Suprapubic skin (tissue), 4 donors: ENCODE results near the gene ATP11A.

Experiments used
- EP300 ChIP-seq: sonication (generic); formaldehyde crosslinking; IDR thresholded peaks from one replicate; pipeline ENCODE4 v1.6.1; 2017; ENCODE audit warnings: antibody characterized with exemption
- POLR2A ChIP-seq, 2 donors: fragments of 450-650 bp; IDR thresholded peaks; one replicate each; pipeline ENCODE4 v1.6.1; 2017; ENCODE audit warnings: antibody characterized with exemption in 2 of 2, mild to moderate bottlenecking in 2 of 2, moderate library complexity in 2 of 2
- POLR2AphosphoS5 ChIP-seq, 3 donors: sonication (generic); formaldehyde crosslinking; IDR thresholded peaks; one replicate each; pipeline ENCODE4 v1.6.1; 2017; ENCODE audit warnings: antibody characterized with exemption in 3 of 3
- TF ChIP-seq, protein P1 (sequence below), 2 donors: fragments of 200-600 bp in 1 of 2; fragments of 450-650 bp in 1 of 2; sonication (generic) in 1 of 2; IDR thresholded peaks; one replicate each; pipeline ENCODE4 v1.5.1; 2016 to 2019; ENCODE audit warnings: antibody characterized with exemption in 2 of 2, mild to moderate bottlenecking in 1 of 2, moderate library complexity in 1 of 2

DNA sequence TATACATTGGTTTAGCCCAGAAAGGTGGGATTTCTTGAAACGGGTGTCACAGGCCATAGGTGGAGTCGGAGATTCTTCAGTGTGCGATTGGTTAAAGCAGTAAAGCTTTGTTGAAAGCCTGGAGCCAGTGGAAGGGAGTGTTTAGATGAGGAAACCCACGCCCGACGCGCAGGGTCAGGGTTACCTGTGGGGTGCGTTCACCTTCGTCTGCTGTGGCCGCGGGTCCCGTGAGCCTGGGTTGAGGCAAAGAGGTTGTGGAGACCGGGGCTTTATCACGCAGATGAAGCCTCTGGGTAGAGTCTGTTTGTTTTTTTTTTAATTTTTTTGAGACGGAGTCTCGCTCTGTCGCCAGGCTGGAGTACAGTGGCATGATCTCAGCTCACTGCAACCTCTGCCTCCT, 30.4 kb downstream of the ATP11A start:
- TF ChIP-seq POLR2A (IDR thresholded peaks at IDR 0.05), result no peak
- TF ChIP-seq, protein P1, sequence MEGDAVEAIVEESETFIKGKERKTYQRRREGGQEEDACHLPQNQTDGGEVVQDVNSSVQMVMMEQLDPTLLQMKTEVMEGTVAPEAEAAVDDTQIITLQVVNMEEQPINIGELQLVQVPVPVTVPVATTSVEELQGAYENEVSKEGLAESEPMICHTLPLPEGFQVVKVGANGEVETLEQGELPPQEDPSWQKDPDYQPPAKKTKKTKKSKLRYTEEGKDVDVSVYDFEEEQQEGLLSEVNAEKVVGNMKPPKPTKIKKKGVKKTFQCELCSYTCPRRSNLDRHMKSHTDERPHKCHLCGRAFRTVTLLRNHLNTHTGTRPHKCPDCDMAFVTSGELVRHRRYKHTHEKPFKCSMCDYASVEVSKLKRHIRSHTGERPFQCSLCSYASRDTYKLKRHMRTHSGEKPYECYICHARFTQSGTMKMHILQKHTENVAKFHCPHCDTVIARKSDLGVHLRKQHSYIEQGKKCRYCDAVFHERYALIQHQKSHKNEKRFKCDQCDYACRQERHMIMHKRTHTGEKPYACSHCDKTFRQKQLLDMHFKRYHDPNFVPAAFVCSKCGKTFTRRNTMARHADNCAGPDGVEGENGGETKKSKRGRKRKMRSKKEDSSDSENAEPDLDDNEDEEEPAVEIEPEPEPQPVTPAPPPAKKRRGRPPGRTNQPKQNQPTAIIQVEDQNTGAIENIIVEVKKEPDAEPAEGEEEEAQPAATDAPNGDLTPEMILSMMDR (IDR thresholded peaks at IDR 0.05), result no peak
- no peak for TF ChIP-seq EP300
- TF ChIP-seq POLR2AphosphoS5 (IDR thresholded peaks at IDR 0.05), result no peak
